ENCODE data around the gene NYNRIN. TPM values are rescaled to one million over a fixed set of nuclear protein-coding genes. Genes with fewer than 3 reads are reported as not detected.

The NYNRIN gene
- total RNA-seq, 1 experiment from 2014 or later, result 0.27 TPM

GRCh38 chr14:24397639-24398292, 1.0 kb upstream of the NYNRIN start:
- Histone ChIP-seq H3K79me2 (ENCODE audit: insufficient read depth, low read length) (no peaks in the 10 kb centered on the region), H3K4me3 (replicated peaks in 1 of 2; ENCODE audit: low read depth in 1 of 2, low read length in 2 of 2) (no peak overlapping the region)

More at GRCh38 chr14:24397639-24398292, 1.0 kb upstream of the NYNRIN start:
- TF ChIP-seq ELF1 (IDR thresholded peaks at IDR 0.05; ENCODE audit: borderline replicate concordance, low read depth) (no peak), SIN3A (IDR thresholded peaks at IDR 0.05; ENCODE audit: low read depth) (no peak), REST (IDR thresholded peaks at IDR 0.05; ENCODE audit: low read depth) (no peak), EGR1 (IDR thresholded peaks at IDR 0.05; ENCODE audit: low read depth) (no peak), ATF3 (IDR thresholded peaks at IDR 0.05) (no peak), YY1 (IDR thresholded peaks at IDR 0.05; ENCODE audit: extremely low read depth, insufficient replicate concordance, low read depth, low read length) (no peak), ZFX (IDR thresholded peaks at IDR 0.05) (no peak), SP1 (IDR thresholded peaks at IDR 0.05; ENCODE audit: low read depth) (no peak)
- no peaks in the 10 kb centered on the region for H3K27me3 ChIP-seq (ENCODE audit: insufficient read depth, low read length)
- no peaks in the 10 kb centered on the region for H4K20me1 ChIP-seq (ENCODE audit: insufficient read depth)
- intact Hi-C loops (cut with micrococcal nuclease), result no loop called here
- DNase-seq (ENCODE audit: low read depth, low spot score) (no peak), ATAC-seq (no peak)
- H3K36me3 ChIP-seq (ENCODE audit: control insufficient read depth in 1 of 2, insufficient read depth in 2 of 2, low read length in 2 of 2), result no peaks in the 10 kb centered on the region
- H3K27ac ChIP-seq (ENCODE audit: low read depth, low read length), result no peak overlapping the region
- H3K9me3 ChIP-seq (ENCODE audit: control insufficient read depth in 1 of 2, insufficient read depth in 1 of 2, low read depth in 1 of 2, low read length in 2 of 2), result no peaks in the 10 kb centered on the region
- ChIA-PET RAD21 (ENCODE audit: low non-redundant PET in 1 of 2, low total read pairs in 2 of 2, uncharacterized antibody in 2 of 2, unreplicated experiment in 2 of 2) (no interaction called here), POLR2A (no interaction called here), CTCF (no interaction called here)
- no peak overlapping the region for H3K9ac ChIP-seq (ENCODE audit: low read length)
- H2AFZ ChIP-seq (ENCODE audit: low read depth, low read length, poor library complexity, severe bottlenecking), result no peak overlapping the region
- H3K4me1 ChIP-seq (ENCODE audit: control insufficient read depth in 1 of 2, insufficient read depth in 2 of 2, low read length in 2 of 2), result peaks cover 12 to 14% of the 10 kb centered on the region in 2 experiments
- no peaks in the 10 kb centered on the region for H3K9me2 ChIP-seq (ENCODE audit: insufficient read depth)
- BruUV-seq (replicated peaks), result no TSS peak
- no peak overlapping the region for H3K4me2 ChIP-seq (ENCODE audit: low read length)

All from HCT116 (cell line).